ENCODE results near the gene GADL1. TPM values are rescaled to one million over a fixed set of nuclear protein-coding genes. Genes with fewer than 3 reads are reported as not detected.

GADL1 gene
- total and polyA plus RNA-seq, 2 donors: 0.02 to 0.09 TPM

DNA sequence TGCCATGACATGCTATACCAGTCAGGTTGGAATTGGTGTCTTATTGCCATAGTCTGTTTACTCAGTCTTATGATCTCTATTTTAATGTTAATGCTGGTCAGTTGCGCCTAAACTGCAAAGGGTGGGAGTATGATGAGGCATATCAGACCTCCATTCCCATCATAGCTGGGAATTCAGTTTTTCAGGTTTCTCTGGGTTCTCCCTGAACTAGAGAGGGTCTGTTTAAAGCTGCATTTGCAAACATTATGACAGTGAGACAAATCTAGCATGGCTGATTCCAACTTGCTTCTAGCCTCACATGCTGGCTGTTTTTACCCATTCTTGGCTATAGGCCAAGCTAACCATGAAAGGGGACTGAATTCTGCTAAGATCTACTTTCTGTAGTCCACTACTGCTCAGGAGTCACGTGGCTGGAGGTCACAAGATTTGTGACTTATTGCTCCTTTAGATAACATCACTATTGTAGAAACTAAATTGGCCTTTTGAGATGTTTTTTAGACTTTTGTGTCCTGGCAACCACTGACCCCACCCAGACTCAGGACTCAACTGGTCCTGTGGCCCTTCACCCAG lies 191.5 kb downstream of the GADL1 start:
- H3K36me3 ChIP-seq (ENCODE audit: control insufficient read depth in 2 of 2, insufficient read depth in 2 of 2, low read length in 1 of 2): no peaks in the 10 kb centered on the region
- no peaks in the 10 kb centered on the region for H3K27me3 ChIP-seq (ENCODE audit: control insufficient read depth in 2 of 2, insufficient read depth in 1 of 2, low read length in 1 of 2)
- H3K4me1 ChIP-seq (ENCODE audit: control insufficient read depth in 2 of 2, insufficient read depth in 2 of 2, low read length in 2 of 2): no peaks in the 10 kb centered on the region
- H3K9me3 ChIP-seq (ENCODE audit: control insufficient read depth in 2 of 2, insufficient read depth in 1 of 2, low read length in 1 of 2): peaks cover 0 to 5% of the 10 kb centered on the region in 2 donors
- WGBS: 73% methylated on average over 2 of the region's 2 CpGs
- DNase-seq (ENCODE audit: low read depth in 6 of 9, low spot score in 9 of 9): no peak
- H3K27ac ChIP-seq (ENCODE audit: low read depth in 1 of 2, low read length in 1 of 2): no peak overlapping the region
- H3K4me3 ChIP-seq (ENCODE audit: low read length in 2 of 2): no peak overlapping the region

DNA sequence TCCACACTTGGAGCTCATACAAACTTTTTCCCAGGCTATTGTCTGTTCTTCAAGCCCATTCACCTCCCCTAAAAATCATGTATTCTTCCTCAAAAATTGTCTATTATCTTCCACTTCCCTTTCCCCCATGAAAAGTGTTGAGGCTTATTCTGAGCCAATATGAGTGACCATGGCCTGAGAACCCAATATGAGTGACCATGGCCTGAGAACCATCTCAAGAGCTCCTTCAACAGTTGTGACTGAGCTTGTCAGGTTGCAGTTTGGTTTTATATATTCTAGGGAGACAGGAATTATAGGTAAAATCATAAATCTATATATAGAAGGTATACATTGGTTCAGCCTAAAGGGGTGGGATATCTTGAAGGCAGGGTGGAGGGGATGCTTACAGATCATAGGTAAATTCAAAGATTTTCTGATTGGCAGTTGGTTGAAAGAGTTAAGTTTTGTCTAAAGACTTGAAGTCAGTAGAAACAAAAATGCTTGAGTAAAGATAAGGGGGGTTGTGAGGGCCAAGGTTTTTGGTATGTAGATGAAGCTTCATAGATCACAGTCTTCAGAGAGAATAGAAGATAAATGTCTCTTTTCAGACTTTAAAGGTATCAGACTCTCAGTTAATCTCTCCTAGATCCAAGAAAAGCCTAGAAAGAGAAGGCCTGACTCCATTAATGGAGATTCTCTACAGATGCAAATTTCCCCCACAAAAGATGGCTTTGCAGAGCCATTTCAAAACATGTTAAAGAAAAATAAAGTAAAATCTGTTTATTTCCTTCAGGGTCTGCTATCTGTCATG lies 192.2 kb downstream of the GADL1 start:
- no peak for DNase-seq (ENCODE audit: low read depth in 6 of 9, low spot score in 9 of 9)
- Histone ChIP-seq H3K27ac (ENCODE audit: low read depth in 1 of 2, low read length in 1 of 2) (no peak overlapping the region), H3K27me3 (ENCODE audit: control insufficient read depth in 2 of 2, insufficient read depth in 1 of 2, low read length in 1 of 2) (no peaks in the 10 kb centered on the region), H3K4me3 (ENCODE audit: low read length in 2 of 2) (no peak overlapping the region), H3K4me1 (ENCODE audit: control insufficient read depth in 2 of 2, insufficient read depth in 2 of 2, low read length in 2 of 2) (no peaks in the 10 kb centered on the region), H3K36me3 (ENCODE audit: control insufficient read depth in 2 of 2, insufficient read depth in 2 of 2, low read length in 1 of 2) (no peaks in the 10 kb centered on the region), H3K9me3 (ENCODE audit: control insufficient read depth in 2 of 2, insufficient read depth in 1 of 2, low read length in 1 of 2) (peaks cover 0 to 5% of the 10 kb centered on the region in 2 donors)

DNA sequence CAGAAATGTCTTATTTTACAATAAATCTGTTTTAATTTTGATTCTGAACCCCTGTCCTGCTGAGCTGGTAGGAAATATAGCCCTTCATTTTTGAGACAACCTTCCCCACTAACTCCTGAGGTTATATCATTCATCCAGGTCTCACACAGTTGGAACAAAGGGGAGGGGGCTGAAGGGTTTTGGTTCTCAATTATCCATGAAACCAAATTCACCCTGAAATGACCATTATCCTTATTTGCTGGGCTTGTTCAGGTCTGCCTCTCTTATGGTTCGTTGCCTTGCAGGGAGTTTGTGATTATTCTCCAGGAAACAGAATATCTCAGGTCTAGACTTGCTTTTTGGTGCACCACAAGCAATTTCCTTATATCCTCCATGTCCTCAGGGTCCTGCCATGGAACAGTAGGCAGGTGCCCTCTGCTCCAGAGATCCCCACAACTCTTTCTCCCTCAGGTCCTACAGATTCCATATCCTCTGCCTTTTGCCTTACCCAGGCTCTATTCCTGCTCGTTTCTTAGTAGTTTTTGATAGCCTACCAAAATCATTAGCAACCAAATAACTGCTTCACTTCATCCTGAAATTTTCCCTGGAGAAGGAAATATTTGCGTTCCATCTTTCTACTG lies 193.6 kb downstream of the GADL1 start:
- Histone ChIP-seq H3K27me3 (ENCODE audit: control insufficient read depth in 2 of 2, insufficient read depth in 1 of 2, low read length in 1 of 2) (no peaks in the 10 kb centered on the region), H3K4me1 (ENCODE audit: control insufficient read depth in 2 of 2, insufficient read depth in 2 of 2, low read length in 2 of 2) (no peaks in the 10 kb centered on the region), H3K27ac (ENCODE audit: low read depth in 1 of 2, low read length in 1 of 2) (no peak overlapping the region), H3K36me3 (ENCODE audit: control insufficient read depth in 2 of 2, insufficient read depth in 2 of 2, low read length in 1 of 2) (peaks cover 4 to 5% of the 10 kb centered on the region in 2 donors), H3K9me3 (ENCODE audit: control insufficient read depth in 2 of 2, insufficient read depth in 1 of 2, low read length in 1 of 2) (peaks cover 0 to 5% of the 10 kb centered on the region in 2 donors), H3K4me3 (ENCODE audit: low read length in 2 of 2) (no peak overlapping the region)
- 97% methylated on average over 3 of the region's 3 CpGs for WGBS
- DNase-seq (ENCODE audit: low read depth in 6 of 9, low spot score in 9 of 9): no peak

DNA sequence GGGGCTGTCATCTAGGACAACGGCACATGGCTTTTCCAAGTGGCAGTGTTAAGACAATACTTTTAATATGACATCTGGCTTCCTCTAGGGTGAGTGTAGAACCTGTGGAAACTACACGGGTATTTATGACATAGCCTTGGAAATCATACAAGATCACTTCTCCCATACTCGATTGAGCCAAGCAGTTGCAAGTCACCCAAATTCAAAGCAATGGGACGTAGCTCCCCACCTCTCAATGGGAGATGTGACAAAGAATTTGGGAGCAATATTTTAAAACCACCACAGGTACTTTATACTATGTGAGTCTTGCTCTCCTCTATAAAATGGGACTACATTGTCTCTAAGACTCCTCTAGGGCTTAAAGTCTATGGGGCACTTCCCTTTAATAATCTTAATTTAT lies 194.5 kb downstream of the GADL1 start:
- Histone ChIP-seq H3K27me3 (ENCODE audit: control insufficient read depth in 2 of 2, insufficient read depth in 1 of 2, low read length in 1 of 2) (no peaks in the 10 kb centered on the region), H3K36me3 (ENCODE audit: control insufficient read depth in 2 of 2, insufficient read depth in 2 of 2, low read length in 1 of 2) (peaks cover 10 to 12% of the 10 kb centered on the region in 2 donors), H3K27ac (ENCODE audit: low read depth in 1 of 2, low read length in 1 of 2) (no peak overlapping the region), H3K9me3 (ENCODE audit: control insufficient read depth in 2 of 2, insufficient read depth in 1 of 2, low read length in 1 of 2) (peaks cover 0 to 5% of the 10 kb centered on the region in 2 donors), H3K4me1 (ENCODE audit: control insufficient read depth in 2 of 2, insufficient read depth in 2 of 2, low read length in 2 of 2) (no peaks in the 10 kb centered on the region), H3K4me3 (ENCODE audit: low read length in 2 of 2) (no peak overlapping the region)
- 97% methylated on average over 4 of the region's 4 CpGs for WGBS
- DNase-seq (ENCODE audit: low read depth in 6 of 9, low spot score in 9 of 9): no peak

DNA sequence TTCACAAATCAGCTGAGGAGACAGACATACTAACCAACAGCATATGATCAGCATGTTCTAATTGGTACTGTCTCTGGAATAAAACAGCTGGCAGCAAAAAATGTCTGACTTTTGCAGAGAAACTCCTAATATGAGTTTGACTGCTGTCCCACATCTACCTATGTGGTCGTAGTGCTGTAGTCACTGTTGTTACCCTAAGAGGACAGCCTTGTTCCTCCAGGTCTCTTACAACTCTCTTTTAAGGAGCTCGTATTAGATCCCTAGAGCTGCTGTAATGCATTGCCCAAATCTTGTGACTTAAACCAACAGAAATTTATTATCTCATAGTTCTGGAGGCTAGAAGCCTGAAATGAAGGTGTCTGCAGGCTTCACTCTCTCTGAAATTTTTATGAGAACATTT lies 195.9 kb downstream of the GADL1 start:
- H3K4me3 ChIP-seq (ENCODE audit: low read length in 2 of 2): no peak overlapping the region
- peaks cover 0 to 5% of the 10 kb centered on the region in 2 donors for H3K9me3 ChIP-seq (ENCODE audit: control insufficient read depth in 2 of 2, insufficient read depth in 1 of 2, low read length in 1 of 2)
- H3K27ac ChIP-seq (ENCODE audit: low read depth in 1 of 2, low read length in 1 of 2): no peak overlapping the region
- no peak for DNase-seq (ENCODE audit: low read depth in 6 of 9, low spot score in 9 of 9)
- 70% methylated on average over 2 of the region's 2 CpGs for WGBS
- peaks cover 15 to 22% of the 10 kb centered on the region in 2 donors for H3K36me3 ChIP-seq (ENCODE audit: control insufficient read depth in 2 of 2, insufficient read depth in 2 of 2, low read length in 1 of 2)
- no peaks in the 10 kb centered on the region for H3K27me3 ChIP-seq (ENCODE audit: control insufficient read depth in 2 of 2, insufficient read depth in 1 of 2, low read length in 1 of 2)
- H3K4me1 ChIP-seq (ENCODE audit: control insufficient read depth in 2 of 2, insufficient read depth in 2 of 2, low read length in 2 of 2): no peaks in the 10 kb centered on the region

DNA sequence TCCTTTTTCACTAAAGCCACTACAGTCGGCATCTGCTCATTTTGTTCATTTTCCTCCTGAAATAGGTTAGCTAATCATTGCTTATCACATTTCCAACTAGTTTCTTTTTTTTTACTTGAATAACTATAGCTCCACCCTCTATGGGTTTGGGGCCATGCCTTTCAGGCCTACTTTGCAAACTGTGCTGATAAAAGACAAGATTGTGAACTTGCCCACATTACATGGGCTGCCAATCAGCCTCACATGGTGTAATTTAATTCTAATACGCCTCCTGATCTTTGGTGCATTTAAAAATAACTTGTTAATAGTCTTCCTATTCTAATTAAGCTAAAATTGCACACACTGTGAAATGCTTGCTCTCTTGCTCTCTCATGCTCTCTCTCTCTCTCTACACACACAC lies 197.6 kb downstream of the GADL1 start:
- 95% methylated on average over 2 of the region's 2 CpGs for WGBS
- DNase-seq (ENCODE audit: low read depth in 6 of 9, low spot score in 9 of 9): no peak
- Histone ChIP-seq H3K9me3 (ENCODE audit: control insufficient read depth in 2 of 2, insufficient read depth in 1 of 2, low read length in 1 of 2) (no peaks in the 10 kb centered on the region), H3K4me1 (ENCODE audit: control insufficient read depth in 2 of 2, insufficient read depth in 2 of 2, low read length in 2 of 2) (no peaks in the 10 kb centered on the region), H3K27ac (ENCODE audit: low read depth in 1 of 2, low read length in 1 of 2) (no peak overlapping the region), H3K4me3 (ENCODE audit: low read length in 2 of 2) (no peak overlapping the region), H3K27me3 (ENCODE audit: control insufficient read depth in 2 of 2, insufficient read depth in 1 of 2, low read length in 1 of 2) (no peaks in the 10 kb centered on the region), H3K36me3 (ENCODE audit: control insufficient read depth in 2 of 2, insufficient read depth in 2 of 2, low read length in 1 of 2) (peaks cover 18 to 33% of the 10 kb centered on the region in 2 donors)

DNA sequence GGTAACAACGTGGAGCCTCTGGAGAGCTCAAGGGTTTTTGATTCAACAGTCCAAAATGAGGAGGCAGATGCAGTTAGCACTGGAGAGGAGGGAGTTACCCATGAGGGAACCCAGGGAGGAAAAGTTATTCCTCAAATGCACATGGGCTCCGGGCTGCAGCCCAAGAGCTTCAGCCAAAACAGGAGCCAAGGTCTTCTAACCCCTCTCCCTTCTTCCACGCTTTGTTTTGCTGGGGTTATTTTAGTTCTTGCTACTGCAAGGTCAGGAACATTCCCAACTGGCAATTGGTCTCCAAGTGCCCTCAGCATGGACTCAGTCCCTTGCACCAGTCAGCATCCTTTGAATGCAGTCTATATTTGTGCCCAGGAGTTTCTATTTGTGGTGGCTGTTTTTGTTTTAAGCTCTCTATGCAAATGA lies 198.1 kb downstream of the GADL1 start:
- Histone ChIP-seq H3K27ac (ENCODE audit: low read depth in 1 of 2, low read length in 1 of 2) (no peak overlapping the region), H3K9me3 (ENCODE audit: control insufficient read depth in 2 of 2, insufficient read depth in 1 of 2, low read length in 1 of 2) (no peaks in the 10 kb centered on the region), H3K36me3 (ENCODE audit: control insufficient read depth in 2 of 2, insufficient read depth in 2 of 2, low read length in 1 of 2) (peaks cover 22 to 37% of the 10 kb centered on the region in 2 donors), H3K27me3 (ENCODE audit: control insufficient read depth in 2 of 2, insufficient read depth in 1 of 2, low read length in 1 of 2) (no peaks in the 10 kb centered on the region), H3K4me3 (ENCODE audit: low read length in 2 of 2) (no peak overlapping the region), H3K4me1 (ENCODE audit: control insufficient read depth in 2 of 2, insufficient read depth in 2 of 2, low read length in 2 of 2) (no peaks in the 10 kb centered on the region)
- no peak for DNase-seq (ENCODE audit: low read depth in 6 of 9, low spot score in 9 of 9)
- WGBS: 97% methylated on average over 3 of the region's 3 CpGs

DNA sequence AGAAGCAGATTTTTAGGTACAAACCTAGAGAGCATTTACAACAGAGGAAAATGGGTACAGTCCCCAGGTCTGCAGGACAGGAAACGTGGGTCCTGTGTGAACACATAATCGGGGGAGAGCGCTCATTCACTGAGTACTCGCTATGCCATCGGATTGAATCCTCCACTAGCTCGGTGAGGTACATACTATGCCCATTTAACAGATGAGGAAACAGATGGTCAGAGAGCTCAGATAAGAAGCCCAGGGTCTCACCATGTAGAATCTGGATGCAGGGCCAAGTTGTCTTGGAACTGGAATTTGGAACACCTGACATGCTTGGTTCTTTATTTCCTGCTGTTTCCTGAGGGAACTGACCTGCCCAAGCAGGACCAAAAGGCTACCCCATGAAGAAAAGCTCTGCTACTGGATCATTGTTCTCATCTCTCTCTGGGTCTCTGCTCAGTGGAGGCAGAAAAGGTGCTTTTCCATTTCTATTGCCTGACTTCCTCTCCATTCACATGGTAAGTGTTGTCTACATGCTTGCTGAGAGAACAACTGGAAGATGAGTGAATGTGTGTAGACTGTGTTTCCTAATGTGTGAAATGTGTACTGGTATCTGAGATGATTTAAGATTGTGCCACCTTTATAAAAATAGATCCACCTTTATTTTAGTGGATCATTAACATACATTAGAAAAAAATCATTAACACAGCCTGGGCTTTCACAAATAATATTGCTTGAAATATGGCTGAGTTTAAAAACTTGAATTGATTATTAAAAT lies 199.0 kb downstream of the GADL1 start:
- H3K4me1 ChIP-seq (ENCODE audit: control insufficient read depth in 2 of 2, insufficient read depth in 2 of 2, low read length in 2 of 2): no peaks in the 10 kb centered on the region
- no peak for DNase-seq (ENCODE audit: low read depth in 6 of 9, low spot score in 9 of 9)
- H3K27me3 ChIP-seq (ENCODE audit: control insufficient read depth in 2 of 2, insufficient read depth in 1 of 2, low read length in 1 of 2): no peaks in the 10 kb centered on the region
- H3K27ac ChIP-seq (ENCODE audit: low read depth in 1 of 2, low read length in 1 of 2): no peak overlapping the region
- H3K9me3 ChIP-seq (ENCODE audit: control insufficient read depth in 2 of 2, insufficient read depth in 1 of 2, low read length in 1 of 2): no peaks in the 10 kb centered on the region
- WGBS: 98% methylated on average over 6 of the region's 6 CpGs
- H3K4me3 ChIP-seq (ENCODE audit: low read length in 2 of 2): no peak overlapping the region
- H3K36me3 ChIP-seq (ENCODE audit: control insufficient read depth in 2 of 2, insufficient read depth in 2 of 2, low read length in 1 of 2): peaks cover 26 to 46% of the 10 kb centered on the region in 2 donors

DNA sequence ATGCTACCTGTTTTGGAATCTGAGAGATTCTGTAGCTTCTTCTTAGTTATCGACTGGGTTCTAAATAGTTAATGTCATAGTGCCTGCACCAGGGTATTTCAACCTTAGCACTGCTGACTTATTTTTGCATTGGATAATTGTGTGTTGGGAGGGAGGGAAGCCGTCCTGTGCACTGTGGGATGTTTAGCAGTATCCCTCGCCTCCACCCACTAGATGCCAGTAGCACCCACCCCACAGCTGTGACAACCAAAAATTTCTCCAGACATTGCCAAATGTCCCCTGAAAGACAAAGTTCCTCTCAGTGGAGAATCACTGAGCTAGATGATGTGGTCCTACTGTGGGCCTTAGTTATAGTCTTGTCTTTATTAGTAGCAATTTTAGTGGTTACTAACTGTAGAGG lies 199.8 kb downstream of the GADL1 start:
- Histone ChIP-seq H3K36me3 (ENCODE audit: control insufficient read depth in 2 of 2, insufficient read depth in 2 of 2, low read length in 1 of 2) (peaks cover 26 to 53% of the 10 kb centered on the region in 2 donors), H3K4me1 (ENCODE audit: control insufficient read depth in 2 of 2, insufficient read depth in 2 of 2, low read length in 2 of 2) (no peaks in the 10 kb centered on the region), H3K27me3 (ENCODE audit: control insufficient read depth in 2 of 2, insufficient read depth in 1 of 2, low read length in 1 of 2) (no peaks in the 10 kb centered on the region), H3K27ac (ENCODE audit: low read depth in 1 of 2, low read length in 1 of 2) (no peak overlapping the region), H3K4me3 (ENCODE audit: low read length in 2 of 2) (no peak overlapping the region), H3K9me3 (ENCODE audit: control insufficient read depth in 2 of 2, insufficient read depth in 1 of 2, low read length in 1 of 2) (no peaks in the 10 kb centered on the region)
- DNase-seq (ENCODE audit: low read depth in 6 of 9, low spot score in 9 of 9): no peak
- 99% methylated on average over 3 of the region's 3 CpGs for WGBS
